NCI-H2081 (cell line): ENCODE results near the gene HYAL1.

Source experiments
- DNase-seq, 2 experiments: peaks; one replicate each; lab custom pipeline; 2025; lab: John Stamatoyannopoulos, UW

Gene HYAL1

DNA sequence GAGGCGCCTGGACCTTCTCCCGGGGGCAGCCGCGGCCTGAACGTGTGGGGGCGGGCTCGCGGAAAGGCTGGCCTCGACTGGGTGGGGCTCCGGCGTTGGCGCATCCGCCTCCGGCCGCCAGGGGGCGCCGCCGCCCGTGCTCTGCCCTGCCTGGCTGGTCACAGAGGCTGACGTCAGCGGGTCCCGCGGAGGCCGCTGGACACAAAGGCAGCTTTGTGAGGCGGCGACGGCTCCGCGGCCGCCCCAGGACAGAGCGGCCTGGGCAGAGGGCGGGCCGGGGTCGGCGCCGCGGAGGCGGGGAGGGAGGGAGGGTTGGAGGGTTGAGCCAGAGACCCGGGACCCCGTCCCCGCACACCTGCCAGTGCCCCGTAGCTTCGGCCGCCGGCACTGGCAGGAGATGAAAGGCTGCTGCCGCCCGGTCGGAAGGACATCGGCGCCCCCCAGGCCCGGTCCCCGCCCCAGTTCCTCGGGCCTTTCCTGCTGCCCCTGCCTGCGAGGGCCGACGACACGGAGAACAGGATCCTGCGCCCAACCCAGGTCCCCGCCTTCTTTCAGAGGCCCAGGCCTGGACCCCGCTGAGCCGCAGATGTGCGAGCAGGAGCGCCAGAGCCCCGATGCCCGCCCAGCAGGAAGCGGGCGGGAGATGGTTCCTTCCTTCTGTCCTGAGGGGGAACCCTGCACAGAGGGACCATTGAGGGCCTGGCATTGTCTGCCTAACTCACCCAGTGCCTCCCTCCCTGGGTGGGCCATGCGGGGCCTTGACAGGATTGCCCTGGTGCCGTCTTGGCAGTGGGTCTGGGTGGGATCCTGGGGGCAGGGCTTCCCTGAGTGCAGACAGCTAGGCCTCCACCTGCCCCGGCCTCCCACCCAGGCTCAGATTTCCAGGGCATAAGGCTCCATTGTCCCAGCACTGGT is 43.1 kb downstream of the HYAL1 start:
- DNase-seq: peak; percentile 75 to 77

DNA sequence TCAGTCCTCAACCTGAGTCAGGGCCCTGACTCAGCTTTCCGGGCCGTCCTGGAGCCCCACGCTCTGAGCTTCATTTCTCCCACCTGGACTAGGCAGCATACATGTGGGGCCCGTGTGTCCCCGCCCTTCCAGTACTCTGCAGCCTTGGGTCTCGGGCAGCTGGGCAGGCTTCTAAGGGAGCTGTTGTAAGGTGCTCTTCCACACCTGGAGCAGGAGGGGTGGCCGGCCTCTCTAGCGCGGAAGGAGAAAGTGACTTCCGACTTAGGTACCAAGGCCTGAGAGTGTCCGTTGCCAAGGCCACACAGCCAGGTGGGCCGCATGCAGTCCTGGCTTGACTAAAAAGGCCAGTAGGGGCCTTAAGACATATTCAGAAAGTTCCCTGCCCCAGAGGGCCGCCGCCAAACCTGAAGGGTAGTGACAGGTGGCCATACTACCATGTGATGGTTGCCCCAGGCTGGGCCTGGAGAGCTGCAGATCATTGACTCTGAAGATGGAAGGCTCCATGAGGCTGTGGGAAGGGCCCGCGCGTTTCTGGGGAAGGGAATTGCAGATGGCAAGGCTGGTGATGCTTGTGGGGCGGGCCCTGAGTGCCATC is 43.8 kb downstream of the HYAL1 start:
- no peak for DNase-seq

DNA sequence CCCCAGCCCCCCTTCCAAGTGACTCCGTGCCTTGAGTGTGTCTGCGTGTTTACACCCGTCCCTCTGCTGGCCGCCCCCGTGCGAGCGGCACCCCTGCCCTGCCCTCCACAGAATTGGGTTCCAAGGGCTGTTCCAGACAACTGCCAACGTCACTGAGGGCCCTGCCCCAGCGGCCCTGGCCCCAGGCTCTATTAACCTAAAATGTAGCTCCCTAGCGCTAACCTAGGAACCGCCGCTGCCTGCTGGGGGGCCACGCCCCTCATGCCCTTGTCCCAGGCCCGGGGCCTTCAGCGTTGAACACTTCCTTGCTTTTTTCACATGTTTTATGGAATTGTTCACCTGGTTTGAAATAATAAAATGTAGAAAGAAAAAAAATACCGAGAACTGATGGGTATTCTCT is 44.4 kb downstream of the HYAL1 start:
- no peak for DNase-seq

DNA sequence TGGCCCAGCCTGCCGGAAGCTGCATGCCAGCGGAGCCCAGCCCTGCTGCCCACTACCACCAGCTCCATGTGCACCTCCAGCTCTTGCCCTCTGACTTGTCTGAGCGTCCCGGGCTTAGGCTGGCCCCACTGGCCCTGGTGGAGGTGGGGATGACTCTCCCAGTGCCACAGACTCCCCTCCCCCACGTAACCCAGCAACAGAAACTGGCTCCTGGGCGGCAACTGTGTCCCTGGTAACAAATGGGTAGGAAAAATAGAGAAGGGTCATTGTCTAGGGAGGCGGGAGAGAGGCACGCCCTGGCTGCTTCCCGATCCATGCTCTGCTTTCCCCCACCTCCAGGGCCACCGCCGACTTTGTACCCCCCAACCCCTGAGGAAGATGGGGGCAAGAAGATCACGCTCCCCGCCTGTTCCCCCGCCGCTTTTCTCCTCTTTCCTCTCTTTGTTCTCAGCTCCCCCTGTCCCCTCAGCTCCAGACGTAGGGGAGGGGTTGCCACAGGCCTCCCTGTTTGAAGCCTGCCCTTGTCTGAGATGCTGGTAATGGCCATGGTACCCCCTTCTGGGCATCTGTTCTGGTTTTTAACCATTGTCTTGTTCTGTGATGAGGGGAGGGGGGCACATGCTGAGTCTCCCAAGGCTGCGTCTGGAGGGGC is 45.2 kb downstream of the HYAL1 start:
- no peak for DNase-seq

DNA sequence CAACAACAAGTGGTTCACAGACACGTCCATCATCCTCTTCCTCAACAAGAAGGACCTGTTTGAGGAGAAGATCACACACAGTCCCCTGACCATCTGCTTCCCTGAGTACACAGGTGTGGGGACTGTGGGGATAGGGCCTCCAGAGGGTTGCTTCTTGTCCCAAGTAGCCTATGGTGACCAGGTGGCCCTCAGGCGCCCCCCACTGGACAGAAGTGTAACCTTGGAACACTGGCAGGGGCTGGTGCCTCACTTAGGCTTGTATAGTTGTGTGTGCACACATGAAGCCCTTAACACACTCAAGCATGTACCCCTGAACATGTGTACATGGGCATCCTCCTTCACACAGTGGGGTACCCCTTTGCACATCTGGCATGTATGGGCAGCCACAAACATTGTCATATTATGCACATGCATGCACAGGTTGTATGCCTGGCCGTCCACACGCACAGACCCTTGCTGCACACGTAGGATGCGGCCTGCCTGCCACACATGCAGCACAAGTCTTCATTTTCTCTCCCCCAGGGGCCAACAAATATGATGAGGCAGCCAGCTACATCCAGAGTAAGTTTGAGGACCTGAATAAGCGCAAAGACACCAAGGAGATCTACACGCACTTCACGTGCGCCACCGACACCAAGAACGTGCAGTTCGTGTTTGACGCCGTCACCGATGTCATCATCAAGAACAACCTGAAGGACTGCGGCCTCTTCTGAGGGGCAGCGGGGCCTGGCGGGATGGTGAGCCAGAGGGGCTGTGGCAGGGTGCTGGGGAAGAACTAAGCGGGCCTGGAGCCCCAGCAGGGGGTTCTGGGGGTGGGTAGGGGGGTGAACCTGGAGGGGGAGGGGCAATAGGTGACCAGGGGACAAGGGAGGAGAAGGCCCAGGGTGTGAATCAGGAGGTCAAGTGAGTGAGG is 46.1 kb downstream of the HYAL1 start:
- DNase-seq: peak in 1 of 2 experiments; percentile 22

DNA sequence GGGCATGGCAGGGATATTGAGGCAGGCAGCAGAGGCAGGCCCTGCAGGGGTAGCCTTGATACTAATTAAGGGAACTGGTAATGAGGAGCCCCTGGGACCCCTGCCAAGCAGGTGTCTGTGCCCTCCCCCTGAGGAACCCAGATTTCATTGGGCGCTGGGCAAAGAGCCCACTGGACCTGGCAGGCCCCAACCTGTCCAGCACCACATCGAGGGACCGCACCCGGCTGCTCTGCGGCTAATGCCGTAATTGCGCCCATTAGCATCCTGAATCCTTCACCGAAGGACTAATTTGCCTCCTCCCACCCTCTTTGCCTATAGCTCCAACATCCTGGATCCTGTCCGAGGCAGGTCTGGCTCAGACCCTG is 48.1 kb downstream of the HYAL1 start:
- peak in 1 of 2 experiments; percentile 60 for DNase-seq

DNA sequence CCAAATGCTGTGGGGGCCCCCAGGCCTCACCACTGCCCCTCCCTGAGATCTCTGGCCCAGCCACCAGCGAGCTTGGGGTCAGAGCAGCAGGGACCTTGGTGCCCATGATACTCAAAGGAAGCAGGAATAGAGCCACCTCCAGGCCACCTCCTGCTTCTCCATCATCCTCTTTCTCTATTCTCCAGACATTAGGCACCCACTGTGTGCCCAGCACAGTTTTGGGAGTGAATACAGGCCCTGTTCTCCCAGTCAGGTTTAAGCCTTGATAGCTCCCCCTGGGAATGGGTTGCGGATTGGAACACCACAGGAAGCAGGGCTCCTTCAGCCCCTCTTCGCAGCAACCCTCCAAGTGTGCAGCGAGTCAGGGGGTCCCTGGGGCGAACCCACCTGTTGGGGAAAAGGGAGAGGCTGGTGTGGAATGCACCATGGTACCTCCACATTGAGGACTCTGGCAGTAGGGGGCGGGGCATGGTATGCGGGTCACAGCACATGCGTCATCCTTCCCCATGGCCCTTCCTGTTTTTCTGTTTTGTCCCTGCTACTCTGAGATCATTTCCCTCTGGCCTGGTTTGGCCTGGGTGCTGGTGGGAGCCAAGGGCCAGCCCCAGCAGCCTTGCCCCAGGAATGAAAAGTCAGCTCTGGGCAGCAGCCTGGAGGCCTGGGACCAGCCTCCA is 48.7 kb downstream of the HYAL1 start:
- no peak for DNase-seq

DNA sequence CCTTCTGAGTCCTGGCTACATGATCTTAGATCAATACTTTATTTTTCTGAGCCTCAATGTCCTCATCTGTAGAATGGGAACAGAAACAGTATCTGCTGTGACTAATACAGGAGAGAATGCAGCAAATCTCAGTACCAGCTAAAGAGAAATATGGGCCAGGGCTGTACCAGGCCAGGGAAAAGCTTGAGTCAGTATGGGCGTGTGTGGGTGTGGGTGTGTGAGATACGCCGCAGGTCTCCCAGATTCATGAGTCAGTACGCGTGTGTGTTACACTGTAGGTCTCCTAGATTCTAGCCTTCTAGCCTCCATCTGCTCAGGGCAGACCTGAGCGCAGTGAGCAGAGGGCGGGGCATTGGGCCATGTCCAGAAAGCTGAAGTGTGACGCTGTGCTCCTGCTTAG is 52.2 kb downstream of the HYAL1 start:
- DNase-seq: no peak

DNA sequence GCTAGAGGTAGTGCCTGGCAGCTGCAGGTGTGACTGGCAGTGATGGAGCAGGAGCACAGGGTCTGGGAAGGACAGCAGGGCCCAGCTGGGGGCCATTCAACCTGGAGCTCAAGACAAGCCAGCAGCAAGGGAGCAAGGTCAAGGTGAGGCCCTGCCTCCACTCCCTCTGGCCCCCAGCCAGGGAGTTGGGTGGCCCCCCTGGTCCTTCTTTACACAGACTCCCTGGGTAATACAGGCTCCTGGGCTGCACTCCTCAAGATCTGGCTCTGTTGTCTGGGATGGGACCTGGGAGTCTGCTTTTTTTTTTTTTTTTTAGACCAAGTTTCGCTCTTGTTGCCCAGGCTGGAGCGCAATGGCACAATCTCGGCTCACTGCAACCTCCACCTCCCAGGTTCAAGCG is 52.9 kb downstream of the HYAL1 start:
- DNase-seq: no peak
